HG02763 (cell line): ENCODE results near the gene TRIM72.
A peak's percentile ranks its signal among the peaks of the same experiment; 100 is the strongest.
"Not testable (repeated sequence)": the region's sequence is repeated elsewhere in the genome, so short reads cannot be mapped to it uniquely, and the experiment has no call there.

ENCODE experiments used
- ATAC-seq: cut with Tn5 transposase; IDR thresholded peaks from one replicate; pipeline ENCODE4 v1.9.1; 2021; ENCODE audit warnings: mild to moderate bottlenecking, moderate library complexity; ENCODE audit not compliant: unreplicated experiment

The TRIM72 gene, protein sequence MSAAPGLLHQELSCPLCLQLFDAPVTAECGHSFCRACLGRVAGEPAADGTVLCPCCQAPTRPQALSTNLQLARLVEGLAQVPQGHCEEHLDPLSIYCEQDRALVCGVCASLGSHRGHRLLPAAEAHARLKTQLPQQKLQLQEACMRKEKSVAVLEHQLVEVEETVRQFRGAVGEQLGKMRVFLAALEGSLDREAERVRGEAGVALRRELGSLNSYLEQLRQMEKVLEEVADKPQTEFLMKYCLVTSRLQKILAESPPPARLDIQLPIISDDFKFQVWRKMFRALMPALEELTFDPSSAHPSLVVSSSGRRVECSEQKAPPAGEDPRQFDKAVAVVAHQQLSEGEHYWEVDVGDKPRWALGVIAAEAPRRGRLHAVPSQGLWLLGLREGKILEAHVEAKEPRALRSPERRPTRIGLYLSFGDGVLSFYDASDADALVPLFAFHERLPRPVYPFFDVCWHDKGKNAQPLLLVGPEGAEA

GRCh38 chr16:31213877-31214707 lies at the start of gene TRIM72:
TRIM72 (plus strand) TSS chr16:31214119; CDS start chr16:31214739, 620 bp downstream.
- no peak for ATAC-seq

- no peak for ATAC-seq
Observed at GRCh38 chr16:31167315-31167714, 46.6 kb upstream of the TRIM72 start.

DNA sequence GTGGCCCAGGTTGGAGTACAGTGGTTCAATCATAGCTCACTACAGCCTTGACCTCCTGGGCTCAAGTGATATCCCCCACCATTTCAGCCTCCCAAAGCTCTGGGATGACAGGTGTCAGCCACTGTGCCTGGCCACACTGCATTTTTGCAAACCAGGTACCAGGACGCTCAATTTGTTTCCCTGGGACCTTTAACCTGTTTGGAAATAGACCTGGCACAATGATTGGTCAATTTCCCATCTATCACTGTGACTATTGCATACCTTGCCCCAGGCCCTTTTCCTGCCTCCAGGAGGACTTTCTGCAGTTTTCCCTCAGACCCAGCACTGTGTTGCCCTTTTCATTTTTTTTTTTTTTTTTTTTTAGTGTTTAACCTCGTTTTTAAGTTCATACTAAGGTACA lies 45.1 kb upstream of the TRIM72 start:
- ATAC-seq = no peak

- not testable (repeated sequence) for ATAC-seq
Observed at GRCh38 chr16:31170048-31170447, 43.9 kb upstream of the TRIM72 start.

DNA sequence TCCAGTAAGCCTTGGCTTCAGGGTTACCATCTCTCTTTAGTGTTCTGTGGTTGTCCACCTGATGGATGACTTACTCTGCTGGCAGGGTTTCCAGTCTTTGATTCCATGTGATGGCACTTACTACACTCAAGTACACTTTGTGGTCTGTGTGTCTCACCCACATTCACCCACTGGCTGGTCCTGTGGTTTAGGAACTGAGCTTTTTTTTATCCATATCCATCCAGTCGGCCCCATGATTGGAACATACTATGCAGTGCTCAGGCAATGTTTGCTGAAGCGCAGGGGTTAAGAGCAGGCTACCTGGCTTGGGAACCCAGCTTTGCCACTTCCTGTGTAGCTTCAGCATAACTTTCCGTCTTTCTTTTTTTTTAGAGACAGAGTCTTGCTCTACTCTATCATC lies 36.8 kb upstream of the TRIM72 start:
- ATAC-seq = no peak

GRCh38 chr16:31179219-31179746 lies 34.6 kb upstream of the TRIM72 start:
- ATAC-seq = no peak

- ATAC-seq = peak; percentile 67
Observed at GRCh38 chr16:31179747-31180459, 34.0 kb upstream of the TRIM72 start, which contains the start of gene FUS. FUS (plus strand) TSS chr16:31180139; CDS start chr16:31180215, 76 bp downstream.

GRCh38 chr16:31181102-31181830 lies 32.7 kb upstream of the TRIM72 start:
- ATAC-seq = no peak

DNA sequence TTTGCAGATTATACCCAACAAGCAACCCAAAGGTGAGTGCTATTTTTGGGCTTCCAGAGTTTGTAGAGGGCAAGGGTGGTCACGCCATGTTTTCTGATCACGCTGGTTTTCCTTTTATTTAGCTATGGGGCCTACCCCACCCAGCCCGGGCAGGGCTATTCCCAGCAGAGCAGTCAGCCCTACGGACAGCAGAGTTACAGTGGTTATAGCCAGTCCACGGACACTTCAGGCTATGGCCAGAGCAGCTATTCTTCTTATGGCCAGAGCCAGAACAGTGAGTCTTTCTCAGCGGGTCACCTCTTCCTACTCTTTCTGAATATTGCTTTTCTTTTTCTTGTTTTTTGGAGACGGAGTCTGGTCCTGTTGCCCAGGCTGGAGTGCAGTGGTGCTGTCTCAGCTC lies 31.5 kb upstream of the TRIM72 start:
- no peak for ATAC-seq

- no peak for ATAC-seq
Observed at GRCh38 chr16:31183432-31184428, 30.2 kb upstream of the TRIM72 start.

- ATAC-seq = no peak
Observed at GRCh38 chr16:31184888-31185287, 29.0 kb upstream of the TRIM72 start.

GRCh38 chr16:31185339-31185738 lies 28.6 kb upstream of the TRIM72 start:
- ATAC-seq = no peak

DNA sequence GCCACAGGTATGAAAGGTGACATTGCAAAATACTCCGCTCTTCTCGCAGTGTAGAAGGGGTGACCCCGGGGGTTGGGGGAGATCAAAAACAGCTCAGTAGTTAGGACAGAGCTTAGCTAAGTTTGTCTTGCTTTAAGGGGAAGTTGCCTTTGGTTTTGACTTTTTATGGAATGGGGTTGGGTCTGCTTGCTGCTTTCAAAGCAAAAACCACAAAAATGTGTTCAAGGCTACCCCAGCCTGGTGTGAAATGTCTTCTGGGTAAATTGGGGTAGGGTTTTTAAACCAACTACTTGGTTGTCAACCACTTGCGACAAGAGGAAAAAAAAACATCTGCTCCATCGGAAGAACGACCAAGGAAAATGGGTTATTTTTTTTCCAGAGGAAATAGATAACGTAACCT lies 27.7 kb upstream of the TRIM72 start:
- ATAC-seq = no peak

GRCh38 chr16:31186930-31187807 lies 26.8 kb upstream of the TRIM72 start:
- ATAC-seq = no peak

DNA sequence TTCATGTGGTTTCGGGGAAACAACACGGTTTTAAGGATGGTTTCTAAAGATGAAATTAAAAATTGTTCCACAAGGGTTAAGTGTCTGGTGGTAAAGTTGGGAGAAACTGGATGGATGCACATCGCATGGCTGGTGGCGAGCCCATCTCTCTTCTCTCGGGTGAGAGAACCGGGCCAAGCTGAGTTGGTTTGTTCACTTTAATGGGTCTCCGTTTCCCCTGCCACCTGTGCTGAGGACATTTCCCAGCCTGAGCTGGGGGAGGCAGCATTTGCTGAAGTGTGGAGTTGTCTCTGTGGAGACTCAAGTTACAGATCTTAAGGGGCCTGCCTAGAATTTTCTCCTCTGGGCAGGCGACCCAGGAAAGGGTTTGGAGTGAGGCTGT lies 26.1 kb upstream of the TRIM72 start:
- no peak for ATAC-seq

DNA sequence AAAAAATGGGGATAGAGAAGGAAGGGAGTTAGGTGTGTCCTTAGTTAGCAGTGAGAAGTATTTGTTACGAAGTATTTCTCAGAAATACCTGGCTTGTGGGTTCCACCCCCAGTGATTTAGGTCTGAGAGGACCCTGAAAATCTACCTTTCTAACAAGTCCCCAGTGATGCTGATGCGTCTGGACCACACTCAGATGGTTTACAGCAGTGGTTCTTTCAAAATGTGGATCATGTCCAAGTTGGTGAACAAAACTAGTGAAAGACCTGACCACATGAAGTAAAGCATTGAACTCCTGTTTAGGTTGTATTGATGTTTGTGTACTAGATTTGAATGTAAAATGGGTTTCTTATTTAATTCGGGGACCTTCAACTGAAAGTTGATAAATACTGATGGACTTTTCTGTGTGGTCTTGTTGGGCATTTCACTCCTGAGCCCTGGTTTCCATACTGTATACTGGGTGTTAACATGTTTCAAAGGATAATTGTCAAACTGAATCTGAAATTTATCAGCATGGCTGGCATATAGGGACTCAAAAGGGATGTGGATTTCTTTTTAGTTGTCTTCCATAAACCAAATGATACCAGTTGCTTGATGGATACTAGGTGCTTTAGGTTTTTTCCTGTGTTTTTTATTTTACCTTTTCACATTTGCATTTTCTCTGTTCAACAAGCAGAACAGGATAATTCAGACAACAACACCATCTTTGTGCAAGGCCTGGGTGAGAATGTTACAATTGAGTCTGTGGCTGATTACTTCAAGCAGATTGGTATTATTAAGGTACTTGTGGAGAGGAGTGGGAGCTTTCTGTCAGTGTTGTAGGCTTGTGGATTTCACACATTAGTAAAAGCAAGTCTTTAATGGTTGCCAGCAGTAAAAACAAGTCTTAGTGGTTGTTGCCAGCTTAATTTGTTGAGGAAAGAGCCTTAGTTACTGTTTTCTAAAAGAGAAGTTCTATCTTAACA lies 25.2 kb upstream of the TRIM72 start:
- no peak for ATAC-seq

DNA sequence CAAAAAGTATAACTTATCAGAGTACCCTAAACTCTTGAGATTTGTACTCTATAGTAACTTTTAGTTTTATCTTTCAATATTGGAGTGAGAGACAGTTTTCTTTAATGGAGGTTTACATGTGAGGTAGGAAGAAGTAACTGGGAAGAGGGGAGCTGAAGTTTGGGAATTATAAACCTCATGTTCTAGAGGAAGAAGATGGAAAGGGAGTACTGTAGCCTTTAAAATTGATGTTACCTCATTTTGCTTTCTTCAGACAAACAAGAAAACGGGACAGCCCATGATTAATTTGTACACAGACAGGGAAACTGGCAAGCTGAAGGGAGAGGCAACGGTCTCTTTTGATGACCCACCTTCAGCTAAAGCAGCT lies 24.5 kb upstream of the TRIM72 start:
- ATAC-seq = no peak
